ENCODE measurements around the gene SDR39U1.
A peak's percentile ranks its signal among the peaks of the same experiment; 100 is the strongest.
"Not testable (repeated sequence)": the region's sequence is repeated elsewhere in the genome, so short reads cannot be mapped to it uniquely, and the experiment has no call there.

The SDR39U1 gene

GRCh38 chr14:24459331-24459730, 16.8 kb upstream of the SDR39U1 start:
- H3K4me3 ChIP-seq (replicated peaks in 1 of 2; ENCODE audit: low read depth in 2 of 2, low read length in 2 of 2) = no peak overlapping the region
- no peak for TF ChIP-seq CTCF (IDR thresholded peaks at IDR 0.05; ENCODE audit: low read depth, low read length)
- DNase-seq (ENCODE audit: low read depth in 2 of 2) = no peak

DNA sequence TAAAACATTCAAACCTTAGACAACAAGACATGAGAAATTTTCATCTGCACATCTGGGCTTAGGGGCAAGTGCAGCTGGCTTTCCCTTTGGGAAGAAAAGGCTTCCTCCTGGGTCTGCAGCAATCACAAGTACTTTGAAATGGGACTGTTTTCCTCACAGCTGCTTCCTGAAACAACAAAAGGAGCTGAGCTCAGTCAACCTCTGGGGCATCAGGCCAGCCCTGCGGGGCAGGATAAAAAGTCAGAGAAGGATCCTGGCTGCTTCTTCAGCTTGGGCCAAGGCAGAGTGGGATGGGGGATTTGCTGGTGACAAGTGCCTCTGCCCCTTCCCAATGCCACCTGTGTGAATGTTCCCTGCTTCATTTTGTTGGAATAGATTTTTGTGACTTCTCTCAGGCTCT, 16.2 kb upstream of the SDR39U1 start:
- H3K4me3 ChIP-seq (replicated peaks in 1 of 2; ENCODE audit: low read depth in 2 of 2, low read length in 2 of 2) = no peak overlapping the region
- TF ChIP-seq CTCF (IDR thresholded peaks at IDR 0.05; ENCODE audit: low read depth, low read length) = no peak
- DNase-seq (ENCODE audit: low read depth in 2 of 2) = no peak

- TF ChIP-seq CTCF (IDR thresholded peaks at IDR 0.05; ENCODE audit: low read depth, low read length) = no peak
- DNase-seq (ENCODE audit: low read depth in 2 of 2) = no peak
These were observed 14.4 kb upstream of the SDR39U1 start for GRCh38 chr14:24456980-24457379.

GRCh38 chr14:24450828-24451227, 8.3 kb upstream of the SDR39U1 start:
- not testable (repeated sequence) for DNase-seq (ENCODE audit: low read depth in 2 of 2)

More at GRCh38 chr14:24456980-24457379, 14.4 kb upstream of the SDR39U1 start:
- no peak overlapping the region for H3K4me3 ChIP-seq (replicated peaks in 1 of 2; ENCODE audit: low read depth in 2 of 2, low read length in 2 of 2)

DNA sequence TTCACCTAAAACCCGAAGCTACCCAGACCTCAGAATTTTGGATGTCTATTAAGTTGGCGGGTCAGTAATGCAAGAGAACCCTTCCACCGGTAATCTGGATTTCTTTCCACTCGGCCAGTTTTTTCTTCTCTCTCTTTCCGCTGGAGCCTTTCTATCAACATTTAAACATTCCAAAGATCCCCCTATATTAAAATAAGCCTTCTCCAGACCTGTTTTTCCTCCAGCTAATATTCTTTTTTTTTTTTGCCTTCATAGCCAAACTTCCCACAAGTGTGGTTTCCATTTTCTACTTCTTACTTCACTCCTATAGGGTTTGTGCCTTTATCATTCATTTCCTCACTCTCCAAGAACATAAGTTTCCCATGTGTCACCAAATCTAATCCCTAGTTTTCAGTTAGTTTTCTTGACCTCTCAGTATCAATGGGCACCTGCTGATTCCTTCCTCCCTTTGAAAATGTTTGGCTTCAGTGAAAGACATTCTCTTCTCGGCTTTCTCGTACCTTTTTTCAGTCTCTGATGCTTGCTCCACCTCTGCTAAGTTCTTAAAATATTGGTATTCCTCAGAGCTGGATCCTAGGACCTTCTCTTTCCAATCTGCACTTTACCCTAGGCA, 583 bp upstream of the SDR39U1 start:
- DNase-seq (ENCODE audit: low read depth in 2 of 2) = peak in 1 of 2 donors; percentile 35
- H3K4me3 ChIP-seq (replicated peaks in 1 of 2; ENCODE audit: low read depth in 2 of 2, low read length in 2 of 2) = peak overlapping the region; percentile 54 to 71
- no peak for TF ChIP-seq CTCF (IDR thresholded peaks at IDR 0.05; ENCODE audit: low read depth, low read length)

More at GRCh38 chr14:24450828-24451227, 8.3 kb upstream of the SDR39U1 start:
- H3K4me3 ChIP-seq (replicated peaks in 1 of 2; ENCODE audit: low read depth in 2 of 2, low read length in 2 of 2) = not testable (repeated sequence)

DNA sequence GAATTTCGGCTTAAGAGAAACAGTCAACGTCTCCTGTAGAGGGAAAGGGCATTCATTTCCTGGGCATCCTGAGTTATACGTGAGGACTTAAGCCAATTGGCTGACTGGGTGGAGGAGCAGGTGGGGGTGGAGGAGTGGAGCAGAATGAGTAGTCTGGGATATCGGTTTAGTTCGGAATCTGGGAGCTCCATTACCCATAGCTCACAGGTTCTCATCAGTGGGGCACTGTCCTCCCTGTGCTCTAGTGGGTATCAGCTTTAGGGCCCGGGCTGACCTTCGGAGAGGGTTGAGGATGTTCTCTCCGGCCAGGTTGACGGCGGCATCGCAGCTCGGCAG, 704 bp downstream of the SDR39U1 start:
- peak in 1 of 2 donors; percentile 64 for DNase-seq (ENCODE audit: low read depth in 2 of 2)
- no peak for TF ChIP-seq CTCF (IDR thresholded peaks at IDR 0.05; ENCODE audit: low read depth, low read length)
- peak overlapping the region; percentile 54 to 71 for H3K4me3 ChIP-seq (replicated peaks in 1 of 2; ENCODE audit: low read depth in 2 of 2, low read length in 2 of 2)

DNA sequence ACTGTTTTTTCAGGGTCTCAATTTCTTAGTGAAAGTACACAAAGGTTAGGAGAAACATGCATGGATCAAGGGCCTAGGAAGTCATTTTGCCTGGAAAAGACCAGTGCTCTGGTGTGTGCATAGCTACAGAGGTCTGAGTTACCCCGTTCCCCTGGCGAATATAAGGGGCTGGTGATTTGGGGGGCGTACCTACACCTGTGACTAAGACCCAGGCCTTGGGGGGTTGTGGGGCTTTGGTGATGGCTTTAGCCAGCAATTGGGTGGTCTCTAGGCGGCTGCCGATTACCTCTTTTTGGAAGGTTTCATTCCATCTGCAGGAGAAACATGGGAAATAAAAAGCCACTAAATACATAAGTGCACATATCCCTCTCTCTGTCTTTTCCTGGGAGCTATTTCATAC, 1.1 kb downstream of the SDR39U1 start:
- TF ChIP-seq CTCF (IDR thresholded peaks at IDR 0.05; ENCODE audit: low read depth, low read length) = no peak
- DNase-seq (ENCODE audit: low read depth in 2 of 2) = no peak
- peak overlapping the region; percentile 54 to 71 for H3K4me3 ChIP-seq (replicated peaks in 1 of 2; ENCODE audit: low read depth in 2 of 2, low read length in 2 of 2)

All from cardiac fibroblast (primary cell).